IPS DF 6.9 (cell line): ENCODE results near the gene ARRDC5.
"Not testable (repeated sequence)": the region's sequence is repeated elsewhere in the genome, so short reads cannot be mapped to it uniquely, and the experiment has no call there.

ENCODE experiments used
- DNase-seq: peaks from one replicate; pipeline ENCODE4 v3.0.0-alpha.2; 2013; ENCODE audit warnings: low read depth, low spot score
- H3K27ac ChIP-seq: one replicate; pipeline ENCODE4 v1.5.1; 2013; ENCODE audit warnings: low read length, control low read depth
- H3K27me3 ChIP-seq: 2 replicates; pipeline ENCODE4 v1.6.1; 2013; ENCODE audit warnings: mild to moderate bottlenecking, low read length; ENCODE audit not compliant: control insufficient read depth, insufficient read depth
- H3K36me3 ChIP-seq: 2 replicates; pipeline ENCODE4 v1.6.1; 2013; ENCODE audit warnings: low read length; ENCODE audit not compliant: control insufficient read depth, insufficient read depth
- H3K4me1 ChIP-seq: 2 replicates; pipeline ENCODE4 v1.6.1; 2013; ENCODE audit warnings: low read length; ENCODE audit not compliant: control insufficient read depth, insufficient read depth
- H3K4me3 ChIP-seq: 2 replicates; pipeline ENCODE4 v1.5.1; 2013; ENCODE audit warnings: mild to moderate bottlenecking, low read length
- H3K9me3 ChIP-seq: 2 replicates; pipeline ENCODE4 v1.6.1; 2013; ENCODE audit warnings: low read length, inconsistent platforms; ENCODE audit not compliant: control insufficient read depth, insufficient read depth
- WGBS: extraction: QIAGEN DNeasy Blood & Tissue Kit; methylation state at CpG from one replicate; pipeline ENCODE4 v1.1.7; 2013; ENCODE audit warnings: mixed read lengths, missing lambda C conversion rate; ENCODE audit not compliant: insufficient read length, insufficient coverage; 5-methylcytosine and 5-hydroxymethylcytosine counted together

ARRDC5 gene

DNA sequence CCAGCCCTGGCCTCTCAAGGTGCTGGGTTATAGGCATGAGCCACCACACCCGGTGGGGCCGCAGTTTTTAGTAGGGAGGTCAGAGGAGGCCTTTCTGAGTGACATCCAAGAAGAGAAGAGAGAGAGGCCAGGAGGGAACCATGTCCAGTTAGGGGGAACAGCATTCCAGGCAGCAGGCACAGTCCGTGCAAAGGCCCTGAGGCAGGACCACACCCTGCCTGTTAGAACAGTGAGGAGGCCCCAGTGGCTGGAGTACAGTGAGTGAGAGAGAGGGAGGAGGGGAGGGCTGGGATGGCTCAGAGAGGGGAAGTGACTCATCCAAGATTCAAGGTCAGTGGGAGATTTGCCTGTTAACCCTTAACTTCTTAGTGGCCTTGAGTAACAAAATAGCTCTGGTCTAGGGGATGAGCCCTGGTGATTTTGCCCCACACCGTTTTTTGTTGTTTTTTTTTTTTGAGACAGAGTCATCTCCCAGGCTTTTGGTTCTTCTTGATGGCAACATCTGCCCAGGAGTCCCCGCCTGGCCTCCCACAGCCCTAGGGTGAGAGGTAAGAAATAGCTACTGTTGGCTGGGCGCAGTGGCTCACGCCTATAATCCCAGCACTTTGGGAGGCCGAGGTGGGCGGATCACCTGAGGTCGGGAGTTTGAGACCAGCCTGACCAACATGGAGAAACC lies 32.5 kb downstream of the ARRDC5 start:
- no peak overlapping the region for H3K27ac ChIP-seq
- no peaks in the 10 kb centered on the region for H3K9me3 ChIP-seq
- H3K36me3 ChIP-seq, result no peaks in the 10 kb centered on the region
- H3K4me1 ChIP-seq, result no peaks in the 10 kb centered on the region
- WGBS, result no CpG with 5 or more reads among the region's 10 CpGs
- H3K4me3 ChIP-seq, result no peak overlapping the region
- H3K27me3 ChIP-seq, result no peaks in the 10 kb centered on the region
- DNase-seq, result no peak

DNA sequence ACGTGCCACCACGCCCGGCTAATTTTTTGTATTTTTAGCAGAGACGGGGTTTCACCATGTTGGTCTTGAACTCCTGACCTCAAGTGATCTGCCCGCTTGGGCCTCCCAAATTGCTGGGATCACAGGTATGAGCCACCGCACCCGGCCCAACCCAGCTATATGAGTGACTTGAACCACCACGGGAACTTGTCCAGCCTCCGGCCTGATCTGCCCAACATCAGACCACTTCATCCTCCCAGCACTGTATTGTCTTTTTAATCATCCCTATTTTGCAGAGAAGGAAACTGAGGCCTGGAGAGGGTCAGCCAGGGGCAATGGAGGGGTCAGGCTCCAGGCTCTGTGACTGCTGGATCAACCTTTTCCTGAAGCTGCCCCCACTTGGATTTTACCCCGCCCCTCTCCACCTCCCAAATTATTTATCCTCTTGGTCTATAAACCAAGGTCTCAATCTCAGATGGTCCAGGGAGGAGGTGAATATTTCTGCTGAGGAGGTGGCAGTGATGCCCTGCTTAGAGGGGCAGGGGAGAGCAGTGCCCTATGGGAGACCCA lies 34.3 kb downstream of the ARRDC5 start:
- no peak for DNase-seq
- no CpG with 5 or more reads among the region's 10 CpGs for WGBS
- H3K27ac ChIP-seq, result no peak overlapping the region

DNA sequence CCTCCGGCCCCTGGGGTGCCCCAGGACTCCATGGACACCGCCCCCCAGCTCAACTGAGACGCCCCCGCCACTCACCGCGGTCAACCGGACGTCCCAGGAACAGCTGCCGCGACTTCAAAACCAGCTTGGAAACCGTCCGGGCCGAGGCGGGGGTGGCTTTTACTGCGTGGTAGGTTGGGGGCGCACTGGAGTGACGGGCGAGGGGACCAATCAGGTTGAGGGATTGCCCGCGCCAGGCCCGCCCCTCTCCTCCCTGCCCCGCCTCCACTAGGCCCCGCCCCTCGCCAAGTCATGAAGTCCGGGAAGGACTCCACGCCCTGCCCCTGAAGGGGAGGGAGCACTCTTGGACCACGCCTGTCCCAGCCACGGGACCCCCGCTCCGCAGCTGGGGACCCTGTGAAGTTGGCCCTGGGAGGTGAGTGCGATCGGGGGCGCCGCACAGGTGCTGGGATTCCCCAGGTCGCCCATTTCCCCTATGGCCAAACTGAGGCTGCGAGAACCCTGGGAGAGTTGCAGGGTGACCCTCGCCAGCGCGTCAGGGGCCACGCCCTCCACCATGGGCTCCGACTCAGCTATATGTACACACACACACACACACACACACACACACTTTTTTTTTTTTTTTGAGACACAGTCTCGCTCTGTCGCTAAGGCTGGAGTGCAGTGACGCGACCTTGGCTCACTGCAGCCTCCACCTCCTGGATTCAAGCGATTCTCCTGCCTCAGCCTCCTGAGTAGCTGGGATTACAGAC lies 35.0 kb downstream of the ARRDC5 start, which contains the start of gene PLIN3:
Gene PLIN3, minus strand, starts transcription at position 134 of the 752 bp plus-strand sequence. CDS start 6,273 bp downstream, outside the sequence.
- WGBS, result no CpG with 5 or more reads among the region's 46 CpGs
- Histone ChIP-seq H3K27me3 (no peaks in the 10 kb centered on the region), H3K27ac (no peak within 1 kb of the TSS), H3K9me3 (no peaks in the 10 kb centered on the region), H3K36me3 (no peaks in the 10 kb centered on the region), H3K4me3 (peak within 1 kb of the TSS; percentile 64; the same call in 1 of the 2 replicates), H3K4me1 (no peaks in the 10 kb centered on the region)
- peak; percentile 73 for DNase-seq

More for the DNA sequence above, 34.3 kb downstream of the ARRDC5 start:
- H3K27me3 ChIP-seq, result no peaks in the 10 kb centered on the region
- no peaks in the 10 kb centered on the region for H3K9me3 ChIP-seq
- no peaks in the 10 kb centered on the region for H3K4me1 ChIP-seq
- H3K4me3 ChIP-seq, result no peak overlapping the region
- no peaks in the 10 kb centered on the region for H3K36me3 ChIP-seq

DNA sequence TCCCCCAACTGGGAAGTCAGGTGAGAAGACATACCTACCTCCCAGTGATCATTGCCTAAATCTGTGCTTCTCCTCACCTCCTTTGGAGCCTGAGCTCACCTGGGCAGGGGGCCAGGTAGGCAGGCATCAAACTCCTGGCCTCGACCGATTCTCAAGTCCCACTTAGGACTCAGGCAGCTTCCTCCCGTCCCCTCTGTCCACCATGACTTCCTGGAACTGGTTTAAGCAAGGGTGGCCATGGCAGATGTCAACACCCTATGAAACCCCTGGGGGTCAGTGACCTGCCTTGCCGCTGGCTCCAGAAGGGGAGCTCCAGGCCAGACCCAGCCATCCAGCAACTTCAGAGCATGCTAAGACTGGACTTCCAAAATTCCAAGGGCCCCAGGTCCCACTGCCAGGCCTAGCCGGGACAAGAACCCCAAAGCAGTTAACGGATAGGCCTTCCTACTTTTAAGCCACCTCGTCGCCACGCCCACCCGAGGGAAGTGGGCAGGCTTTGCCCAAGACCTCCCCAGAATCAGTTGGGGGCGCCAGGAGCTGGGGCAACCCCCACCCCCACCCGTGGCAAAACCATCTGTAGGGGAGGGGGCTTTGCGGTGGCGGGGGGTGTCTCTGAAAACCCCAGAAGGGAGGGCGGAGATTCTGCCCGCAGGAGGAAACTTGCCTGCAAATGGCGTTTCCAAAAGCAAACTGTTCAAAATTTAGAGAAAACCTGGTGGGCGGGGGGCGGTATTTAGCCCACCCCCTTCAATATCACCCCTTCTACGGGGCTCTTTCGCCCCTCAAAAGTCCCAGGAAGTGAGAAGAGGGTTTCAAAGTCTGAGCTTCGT lies 35.9 kb downstream of the ARRDC5 start:
- no CpG with 5 or more reads among the region's 22 CpGs for WGBS
- Histone ChIP-seq H3K4me1 (no peaks in the 10 kb centered on the region), H3K9me3 (no peaks in the 10 kb centered on the region), H3K27ac (no peak overlapping the region), H3K36me3 (peaks cover 2% of the 10 kb centered on the region; the same call in 1 of the 2 replicates), H3K27me3 (no peaks in the 10 kb centered on the region), H3K4me3 (peak overlapping the region; percentile 64; the same call in 1 of the 2 replicates)
- DNase-seq, result no peak

DNA sequence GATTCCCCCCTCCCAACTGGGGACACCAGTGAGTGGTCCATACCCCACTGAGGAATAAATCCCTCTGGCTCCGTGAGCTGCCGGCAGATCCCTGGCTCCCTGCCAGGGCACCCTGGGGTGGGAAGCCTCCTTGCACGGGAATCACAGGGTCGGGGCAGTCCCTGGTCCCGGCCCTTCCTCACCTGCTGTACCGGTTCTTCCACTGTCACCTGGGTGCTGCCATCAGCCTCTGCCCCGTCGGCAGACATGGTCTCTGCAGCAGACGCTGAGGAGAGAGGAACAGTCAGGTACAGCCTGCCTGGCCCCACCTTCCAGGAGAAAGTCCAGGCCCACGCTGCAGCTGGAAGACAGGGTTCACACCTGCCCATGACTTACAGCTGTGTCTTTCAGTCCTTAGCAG lies 41.5 kb downstream of the ARRDC5 start:
- WGBS, result no CpG with 5 or more reads among the region's 10 CpGs
- no peaks in the 10 kb centered on the region for H3K27me3 ChIP-seq
- no peaks in the 10 kb centered on the region; the same call in 1 of the 2 replicates for H3K4me1 ChIP-seq
- H3K36me3 ChIP-seq, result peaks cover 17% of the 10 kb centered on the region
- H3K9me3 ChIP-seq, result no peaks in the 10 kb centered on the region
- no peak overlapping the region for H3K27ac ChIP-seq
- DNase-seq, result no peak
- no peak overlapping the region for H3K4me3 ChIP-seq

DNA sequence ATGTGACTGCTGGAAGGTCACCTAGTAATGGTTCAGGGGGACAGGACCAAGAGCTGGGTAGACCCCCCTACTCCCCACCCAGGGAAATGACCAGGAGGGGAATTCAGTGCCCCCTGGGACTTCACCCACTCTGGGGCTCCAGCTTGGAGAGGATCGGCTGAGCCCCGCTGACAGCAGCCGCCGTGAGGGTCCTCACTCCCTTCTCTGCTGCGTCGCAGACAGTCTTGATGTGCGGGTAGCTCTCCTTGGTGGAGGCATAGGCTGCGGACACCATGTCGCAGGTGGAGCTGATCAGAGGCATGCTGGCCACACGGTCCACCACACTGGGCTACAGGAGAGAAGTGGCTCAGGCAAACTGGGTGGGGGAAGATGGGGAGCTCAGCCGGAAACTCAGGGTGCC lies 43.0 kb downstream of the ARRDC5 start:
- DNase-seq, result no peak
- no peaks in the 10 kb centered on the region; the same call in 1 of the 2 replicates for H3K4me1 ChIP-seq
- no peak overlapping the region for H3K27ac ChIP-seq
- no peak overlapping the region for H3K4me3 ChIP-seq
- H3K9me3 ChIP-seq, result no peaks in the 10 kb centered on the region
- WGBS, result no CpG with 5 or more reads among the region's 11 CpGs
- no peaks in the 10 kb centered on the region for H3K27me3 ChIP-seq
- H3K36me3 ChIP-seq, result peaks cover 20% of the 10 kb centered on the region

DNA sequence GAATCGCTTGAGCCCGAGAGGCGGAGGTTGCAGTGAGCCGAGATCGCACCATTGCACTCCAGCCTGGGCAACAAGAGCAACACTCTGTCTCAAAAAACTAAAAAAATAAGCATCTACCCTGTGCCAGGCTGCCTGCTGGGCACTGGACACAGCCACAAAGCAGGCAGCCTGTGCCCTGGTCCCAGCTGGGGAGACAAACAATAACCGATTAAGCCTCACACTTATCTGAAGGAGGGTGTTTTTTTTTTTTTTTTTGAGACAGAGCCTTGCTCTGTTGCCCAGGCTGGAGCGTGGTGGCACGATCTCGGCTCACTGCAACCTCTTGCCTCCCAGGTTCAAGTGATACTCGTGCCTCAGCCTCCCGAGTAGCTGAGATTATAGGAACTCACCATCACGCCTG lies 46.2 kb downstream of the ARRDC5 start:
- H3K4me3 ChIP-seq, H3K27me3 ChIP-seq, H3K9me3 ChIP-seq, H3K4me1 ChIP-seq, H3K27ac ChIP-seq, DNase-seq: not testable (repeated sequence)
- no CpG with 5 or more reads among the region's 12 CpGs for WGBS
- peaks cover 18% of the 10 kb centered on the region for H3K36me3 ChIP-seq

DNA sequence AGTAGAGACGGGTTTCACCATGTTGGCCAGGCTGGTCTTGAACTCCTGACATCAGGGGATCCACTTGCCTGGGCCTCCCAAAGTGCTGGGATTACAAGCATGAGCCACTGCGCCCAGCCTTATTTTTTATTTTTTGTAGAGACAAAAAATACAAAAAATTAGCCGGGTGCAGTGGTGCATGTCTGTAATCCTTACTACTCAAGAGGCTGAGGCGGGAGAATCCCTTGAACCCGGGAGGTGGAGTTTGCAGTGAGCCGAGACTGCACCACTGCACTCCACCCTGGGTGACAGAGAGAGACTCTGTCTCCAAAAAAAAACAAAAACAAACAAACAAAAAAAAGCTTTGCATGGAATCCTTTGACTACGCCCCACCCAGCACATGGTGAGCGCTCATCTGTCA lies 49.2 kb downstream of the ARRDC5 start:
- not testable (repeated sequence) for H3K4me3 ChIP-seq, H3K9me3 ChIP-seq, DNase-seq, H3K27ac ChIP-seq, H3K27me3 ChIP-seq, H3K4me1 ChIP-seq
- H3K36me3 ChIP-seq, result peaks cover 11% of the 10 kb centered on the region
- WGBS, result no CpG with 5 or more reads among the region's 8 CpGs

DNA sequence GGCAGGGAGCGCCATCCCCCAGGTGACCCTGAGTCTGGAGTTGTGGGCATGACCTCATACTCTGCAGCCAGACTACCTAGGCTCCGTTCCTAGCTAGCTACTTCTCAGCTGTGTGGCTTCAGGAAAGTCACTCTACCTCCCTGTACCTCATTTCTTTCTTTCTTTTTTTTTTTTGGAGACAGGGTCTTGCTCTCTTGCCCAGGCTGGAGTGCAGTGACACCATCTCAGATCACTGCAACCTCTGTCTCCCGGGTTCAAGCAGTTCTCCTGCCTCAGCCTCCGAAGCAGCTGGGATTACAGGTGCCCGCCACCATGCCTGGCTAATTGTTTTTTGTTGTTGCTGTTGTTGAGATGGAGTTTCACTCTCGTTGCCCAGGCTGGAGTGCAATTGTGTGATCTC lies 50.2 kb downstream of the ARRDC5 start:
- Histone ChIP-seq H3K4me1 (no peaks in the 10 kb centered on the region; the same call in 1 of the 2 replicates), H3K4me3 (no peak overlapping the region), H3K9me3 (no peaks in the 10 kb centered on the region), H3K36me3 (peaks cover 14% of the 10 kb centered on the region), H3K27ac (no peak overlapping the region), H3K27me3 (no peaks in the 10 kb centered on the region)
- WGBS, result no CpG with 5 or more reads among the region's 6 CpGs
- DNase-seq, result no peak
